GM12801 (cell line): ENCODE measurements around the gene UBL4A.

ENCODE experiments used
- CTCF ChIP-seq: IDR thresholded peaks from one replicate; pipeline ENCODE4 v1.5.1; 2011; ENCODE audit warnings: control low read depth; ENCODE audit not compliant: insufficient read length; ENCODE audit errors: extremely low read depth

UBL4A gene

DNA sequence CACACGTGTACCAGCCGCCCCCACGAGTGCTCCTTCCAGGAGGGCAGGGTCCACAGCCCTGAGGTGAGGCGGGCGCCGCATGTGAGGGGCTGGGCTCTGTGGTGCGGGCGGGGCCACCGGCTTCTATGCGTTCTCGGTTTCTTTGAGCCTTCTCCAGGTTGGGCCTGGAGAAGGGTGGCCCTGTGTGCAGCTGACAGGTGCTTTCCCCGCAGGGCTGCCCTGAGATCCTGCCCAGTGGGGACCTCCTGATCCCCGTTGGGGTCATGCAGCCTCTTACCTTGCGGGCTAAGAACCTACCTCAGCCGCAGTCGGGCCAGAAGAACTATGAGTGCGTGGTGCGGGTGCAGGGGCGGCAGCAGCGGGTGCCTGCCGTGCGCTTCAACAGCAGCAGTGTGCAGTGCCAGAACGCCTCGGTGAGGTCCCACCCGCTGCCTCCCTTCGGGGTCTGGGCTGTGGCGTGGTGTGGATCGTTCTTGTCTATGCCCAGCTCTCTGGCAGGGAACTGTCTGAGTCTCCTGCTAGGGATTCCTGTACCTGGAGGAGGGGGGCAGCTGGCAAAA, 21.5 kb downstream of the UBL4A start:
- no peak for TF ChIP-seq CTCF

DNA sequence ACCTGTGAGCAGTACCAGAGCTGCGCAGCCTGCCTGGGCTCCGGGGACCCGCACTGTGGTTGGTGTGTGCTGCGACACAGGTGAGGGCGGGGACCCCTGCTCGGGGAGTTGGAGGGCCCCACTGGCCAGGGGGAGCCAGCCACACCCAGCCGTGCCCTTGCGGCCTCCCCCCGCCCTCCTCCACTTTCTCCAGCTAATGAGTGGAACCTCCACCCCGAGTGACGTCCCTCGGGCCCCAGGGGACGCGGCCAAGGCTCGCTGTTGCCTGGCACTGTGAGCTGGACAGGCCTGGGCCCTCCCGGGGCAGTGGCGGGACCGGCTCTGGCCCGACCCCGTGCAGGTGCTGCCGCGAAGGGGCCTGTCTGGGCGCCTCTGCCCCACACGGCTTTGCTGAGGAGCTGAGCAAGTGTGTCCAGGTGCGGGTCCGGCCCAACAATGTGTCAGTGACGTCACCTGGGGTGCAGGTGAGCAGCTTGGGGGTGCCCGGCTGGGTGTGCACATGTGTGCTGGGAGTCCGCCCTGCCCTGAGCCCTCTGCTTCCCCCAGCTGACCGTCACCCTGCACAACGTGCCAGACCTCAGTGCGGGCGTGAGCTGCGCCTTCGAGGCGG, 22.7 kb downstream of the UBL4A start:
- TF ChIP-seq CTCF = no peak

GRCh38 chrX:154462396-154462795, 24.0 kb downstream of the UBL4A start:
- no peak for TF ChIP-seq CTCF

GRCh38 chrX:154460326-154460725, 26.1 kb downstream of the UBL4A start:
- no peak for TF ChIP-seq CTCF

DNA sequence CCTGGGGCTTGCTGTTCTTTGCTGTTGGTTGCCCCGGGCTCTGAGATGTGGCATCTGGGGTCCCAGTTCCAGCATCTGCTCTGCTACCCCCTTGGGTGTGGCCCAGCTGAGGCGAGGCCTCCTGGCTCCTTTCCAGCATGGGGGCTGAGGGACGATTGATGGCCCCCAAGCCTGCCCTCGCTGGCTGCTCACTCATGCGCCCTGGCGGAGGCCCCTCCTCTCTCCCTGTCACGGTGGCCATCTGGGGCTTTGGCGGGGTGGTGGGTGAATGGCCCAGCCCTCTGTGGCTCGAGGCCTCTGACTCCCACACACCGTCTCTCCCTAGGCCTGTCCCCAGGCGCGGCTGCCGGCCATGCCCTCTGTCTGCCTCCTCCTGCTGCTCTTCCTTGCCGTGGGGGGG, 26.6 kb downstream of the UBL4A start:
- no peak for TF ChIP-seq CTCF

GRCh38 chrX:154458954-154459778, 27.2 kb downstream of the UBL4A start:
- no peak for TF ChIP-seq CTCF

DNA sequence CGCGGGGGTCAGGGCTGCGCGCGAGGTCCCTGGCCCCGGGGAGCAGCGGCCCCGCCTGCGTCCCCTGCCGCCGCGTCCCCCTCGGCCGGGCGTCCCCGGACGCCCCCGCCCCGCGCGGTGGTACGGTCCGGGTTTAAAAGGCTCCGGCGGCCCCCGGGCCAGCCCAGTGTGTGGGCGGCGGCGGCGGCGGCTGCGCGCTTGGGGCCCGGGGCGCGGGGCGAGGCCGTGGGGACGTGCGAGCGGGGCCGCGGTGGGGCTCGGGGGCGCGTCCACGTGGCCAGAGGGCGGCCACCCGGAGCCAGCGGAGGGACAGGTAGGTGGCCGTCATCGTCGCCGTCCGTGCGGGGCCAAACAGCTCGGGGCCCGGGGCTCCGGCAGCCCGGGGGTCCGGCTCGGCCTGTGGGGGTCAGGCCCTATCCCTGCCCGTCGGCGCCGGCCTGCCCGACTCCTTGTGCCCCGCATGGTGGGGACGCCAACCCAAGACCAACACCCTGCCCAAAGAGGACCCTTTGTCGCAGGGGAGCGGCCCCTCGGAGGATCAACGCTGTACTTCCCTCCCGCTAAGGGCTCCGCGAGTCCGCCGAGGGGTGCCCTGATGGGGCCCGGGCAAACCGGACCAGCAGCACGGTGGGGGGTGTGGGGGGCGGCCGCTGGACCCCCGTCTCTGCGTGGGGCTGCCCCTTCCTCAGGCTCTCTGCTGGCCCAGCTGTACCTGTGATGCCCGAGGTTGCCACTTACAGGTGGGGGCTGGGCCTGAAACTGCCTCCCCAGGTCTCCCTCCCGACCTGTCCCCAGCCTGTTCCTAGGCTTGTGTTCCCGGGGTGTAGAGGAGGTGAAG, 28.1 kb downstream of the UBL4A start, which contains the start of gene PLXNA3:
Gene PLXNA3, plus strand, starts transcription at position 166 of the 838 bp plus-strand sequence. CDS start 1,903 bp downstream, outside the sequence.
- no peak for TF ChIP-seq CTCF
